Amygdala (tissue), 56 donors: ENCODE data around the gene KRTAP13-1.
A peak's percentile ranks its signal among the peaks of the same experiment; 100 is the strongest.

Source experiments
- DNase-seq, 56 donors: peaks; one replicate each; lab custom pipeline; 2025; lab: John Stamatoyannopoulos, UW

KRTAP13-1 gene

DNA sequence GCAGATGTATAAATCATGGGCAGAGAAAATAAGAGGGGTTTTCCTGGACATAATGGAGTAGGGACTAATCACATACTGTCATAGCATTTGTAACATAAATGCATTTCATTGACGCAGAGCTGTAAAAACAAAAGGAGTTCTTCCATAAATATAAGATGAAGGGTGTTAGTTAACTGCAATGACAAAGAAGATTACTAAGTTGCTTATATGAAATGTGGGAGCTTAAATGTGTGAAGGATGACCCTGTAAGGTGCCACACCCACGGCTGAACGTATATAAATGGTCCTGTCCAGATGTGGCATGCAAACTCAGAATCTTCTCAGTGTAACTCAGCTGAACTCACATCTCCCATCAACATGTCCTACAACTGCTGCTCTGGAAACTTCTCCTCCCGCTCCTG lies at the start of gene KRTAP13-1:
KRTAP13-1 (plus strand) TSS at position 301 of the 400 bp plus-strand sequence; CDS start at position 357, 56 bp downstream.
- no peak for DNase-seq

- no peak for DNase-seq
Observed at GRCh38 chr21:30348506-30348905, 47.3 kb upstream of the KRTAP13-1 start, which contains the start of gene KRTAP23-1. TSS of gene KRTAP23-1 (minus strand) at chr21:30348606. CDS start at chr21:30348606, 0 bp downstream.

- DNase-seq, result no peak
Observed at GRCh38 chr21:30349572-30349971, 46.3 kb upstream of the KRTAP13-1 start.

GRCh38 chr21:30351534-30351933 lies 44.3 kb upstream of the KRTAP13-1 start:
- no peak for DNase-seq

DNA sequence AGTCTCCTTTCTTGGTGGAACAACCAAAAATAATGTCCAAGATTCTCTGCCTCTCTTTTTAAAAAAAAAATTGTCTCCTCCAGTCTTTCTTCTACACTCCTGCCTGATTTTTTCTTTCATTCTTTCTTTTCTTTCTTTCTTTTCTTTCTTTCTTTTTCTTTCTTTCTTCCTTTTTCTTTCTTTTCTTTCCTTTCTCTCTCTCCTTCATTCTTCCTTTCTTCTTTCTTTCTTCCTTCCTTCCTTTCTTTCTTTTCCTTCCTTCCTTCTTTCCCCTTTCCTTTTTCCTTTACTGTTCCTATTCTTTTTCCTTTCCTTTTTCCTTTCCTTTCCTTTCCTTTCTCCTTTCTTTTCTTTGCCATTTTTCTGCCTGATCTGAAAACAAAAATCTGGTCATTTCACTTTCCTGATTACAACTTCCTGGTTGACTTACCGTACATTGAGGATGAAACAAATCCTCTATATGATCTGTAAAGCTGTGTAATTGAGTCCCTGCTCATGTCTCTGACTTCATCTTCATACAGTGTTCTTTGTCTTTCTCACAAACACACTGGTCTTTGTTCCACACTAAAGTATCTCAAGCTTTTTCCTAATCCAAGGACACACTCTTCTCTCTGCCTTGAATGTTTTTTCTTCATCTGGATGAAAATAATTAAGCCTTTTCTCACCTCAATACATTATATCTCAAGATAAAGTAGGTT lies 41.4 kb upstream of the KRTAP13-1 start:
- no peak for DNase-seq

DNA sequence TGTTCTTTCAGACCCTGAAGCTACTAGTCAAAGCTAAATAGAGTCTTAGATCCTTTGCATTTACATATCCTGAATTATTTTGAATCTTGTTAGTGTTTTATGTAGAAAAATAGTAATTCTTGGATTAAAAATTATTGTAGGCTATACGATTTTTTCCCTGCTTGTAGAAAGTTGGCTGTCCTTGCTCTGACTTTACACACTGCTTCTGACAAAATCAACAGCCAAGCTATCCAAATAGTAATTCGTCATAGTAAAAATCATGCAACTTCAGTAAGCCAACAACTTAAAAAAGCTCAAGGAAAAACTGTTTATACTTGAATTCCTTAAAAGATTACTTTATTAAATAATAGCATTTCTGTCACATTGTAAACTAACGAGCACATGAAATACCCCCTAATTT lies 39.9 kb upstream of the KRTAP13-1 start:
- no peak for DNase-seq

GRCh38 chr21:30372139-30372770 lies 23.6 kb upstream of the KRTAP13-1 start, which contains the start of gene KRTAP13-2:
TSS of gene KRTAP13-2 (minus strand) at chr21:30372271. CDS start at chr21:30372213, 58 bp downstream.
- DNase-seq, result no peak

DNA sequence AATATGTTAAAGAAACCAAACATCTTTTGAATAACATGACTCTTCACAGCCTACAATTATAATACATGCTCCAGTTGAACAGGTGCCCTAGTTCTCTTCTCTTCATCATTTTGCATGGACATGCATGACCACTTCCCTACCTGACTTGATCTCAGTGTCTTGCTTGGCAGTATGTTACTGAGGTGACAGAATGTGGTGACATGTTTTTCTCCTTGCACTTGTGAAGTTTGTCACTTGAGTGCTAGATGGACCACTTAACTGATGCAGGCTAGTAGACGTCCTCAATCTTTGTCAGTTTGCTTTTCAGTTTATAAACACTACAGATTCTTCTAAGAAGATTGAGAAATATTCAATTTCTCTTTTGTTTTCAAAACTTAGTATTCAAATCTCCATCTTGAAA lies 13.6 kb upstream of the KRTAP13-1 start:
- DNase-seq, result no peak

DNA sequence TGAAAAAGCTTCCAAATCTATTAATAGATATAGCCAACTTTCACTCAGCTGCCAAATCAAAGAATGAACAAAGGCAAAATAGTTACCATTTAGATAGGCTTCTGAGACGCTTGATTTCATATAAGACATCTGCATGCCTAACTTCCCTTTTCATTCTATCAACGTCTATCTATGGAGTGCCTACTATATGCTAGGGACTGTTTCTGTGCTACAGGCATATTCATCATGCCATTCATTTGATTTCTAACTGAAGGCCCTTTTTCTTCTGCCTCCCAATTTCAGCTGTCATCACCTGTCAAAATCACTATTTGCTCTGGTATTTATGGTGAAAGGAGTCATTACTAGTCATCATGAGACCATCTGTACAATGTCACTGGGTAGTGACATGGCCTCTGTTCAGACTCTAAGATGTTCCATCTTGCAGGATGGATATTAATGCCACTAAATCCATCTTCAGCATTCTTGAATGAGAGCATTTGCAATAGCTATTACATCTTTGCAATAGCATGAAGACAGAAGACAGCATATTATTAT lies 4.3 kb upstream of the KRTAP13-1 start:
- no peak for DNase-seq

- peak in 1 of 56 donors; percentile 17 for DNase-seq
Observed at GRCh38 chr21:30408782-30409494, 13.1 kb downstream of the KRTAP13-1 start.

DNA sequence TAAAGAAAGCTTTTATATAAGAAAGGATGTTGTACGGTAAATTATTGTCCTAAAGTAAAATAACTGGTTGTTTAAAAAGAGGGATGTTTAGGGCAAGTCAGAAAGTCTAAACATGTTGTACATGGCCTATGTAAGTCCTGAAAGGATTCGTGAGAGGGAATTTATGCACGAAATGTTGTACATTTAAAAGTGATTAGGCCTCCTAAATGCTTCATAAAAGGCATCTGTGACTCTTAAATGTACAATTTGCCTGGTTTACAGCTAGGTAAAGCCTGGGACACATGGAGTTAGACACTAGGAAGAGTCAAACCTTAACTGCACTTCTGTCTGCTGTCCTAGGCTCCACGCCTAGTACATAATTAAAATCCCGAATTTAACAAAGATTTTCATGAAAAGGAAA lies 20.2 kb downstream of the KRTAP13-1 start:
- no peak for DNase-seq

- no peak for DNase-seq
Observed at GRCh38 chr21:30425826-30426225, 30.0 kb downstream of the KRTAP13-1 start, which contains the start of gene KRTAP13-3. TSS of gene KRTAP13-3 (minus strand) at chr21:30425926. CDS start at chr21:30425912, 14 bp downstream.

- DNase-seq, result no peak
Observed at GRCh38 chr21:30426731-30427130, 30.9 kb downstream of the KRTAP13-1 start.

DNA sequence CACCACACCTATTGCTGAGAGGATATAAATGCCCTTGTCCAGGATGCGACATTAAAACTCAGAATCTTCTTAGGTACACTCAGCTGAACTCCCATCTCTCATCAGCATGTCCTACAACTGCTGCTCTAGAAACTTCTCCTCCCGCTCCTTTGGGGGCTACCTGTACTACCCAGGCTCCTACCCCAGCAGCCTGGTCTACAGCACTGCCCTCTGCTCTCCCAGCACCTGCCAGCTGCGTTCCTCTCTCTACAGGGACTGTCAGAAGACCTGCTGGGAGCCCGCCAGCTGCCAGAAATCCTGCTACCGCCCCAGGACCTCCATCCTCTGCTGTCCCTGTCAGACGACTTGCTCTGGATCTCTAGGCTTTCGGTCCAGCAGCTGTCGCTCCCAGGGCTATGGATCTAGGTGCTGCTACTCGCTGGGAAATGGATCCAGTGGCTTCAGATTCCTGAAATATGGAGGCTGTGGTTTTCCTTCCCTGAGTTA lies 34.4 kb downstream of the KRTAP13-1 start, which contains the start of gene KRTAP13-4:
KRTAP13-4 (plus strand) TSS at position 51 of the 486 bp plus-strand sequence; CDS start at position 107, 56 bp downstream.
- no peak for DNase-seq

DNA sequence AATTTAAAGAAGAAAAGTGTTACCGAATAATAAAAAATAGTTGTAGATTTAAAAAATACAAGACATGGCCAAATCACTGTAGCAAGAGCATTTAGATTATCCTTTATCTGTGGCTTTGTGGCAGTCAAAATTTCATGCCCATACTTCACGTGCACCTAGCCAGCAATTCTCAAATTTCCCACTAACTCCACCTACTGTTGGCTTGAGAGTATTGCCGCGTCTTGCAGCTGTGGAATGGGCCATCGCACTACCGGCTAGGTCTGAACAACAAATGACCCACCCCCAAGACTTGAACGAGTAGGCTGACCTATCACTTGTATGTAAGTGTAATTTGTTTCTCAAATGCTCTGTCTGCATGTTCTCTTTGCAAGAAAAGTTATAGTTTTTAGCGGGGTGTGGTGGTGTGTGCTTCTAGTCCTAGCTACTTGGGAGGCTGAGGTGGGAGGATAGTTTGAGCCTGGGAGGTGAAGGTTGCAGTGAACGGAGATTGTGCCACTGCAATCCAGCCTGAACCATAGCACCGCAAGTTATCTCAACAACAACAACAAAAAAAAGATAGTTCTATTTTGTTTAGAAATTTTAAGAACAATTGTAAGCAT lies 38.3 kb downstream of the KRTAP13-1 start:
- DNase-seq, result peak in 2 of 56 donors; percentile 0 to 4

GRCh38 chr21:30437010-30437565 lies 41.3 kb downstream of the KRTAP13-1 start:
- peak in 2 of 56 donors; percentile 5 to 19 for DNase-seq

DNA sequence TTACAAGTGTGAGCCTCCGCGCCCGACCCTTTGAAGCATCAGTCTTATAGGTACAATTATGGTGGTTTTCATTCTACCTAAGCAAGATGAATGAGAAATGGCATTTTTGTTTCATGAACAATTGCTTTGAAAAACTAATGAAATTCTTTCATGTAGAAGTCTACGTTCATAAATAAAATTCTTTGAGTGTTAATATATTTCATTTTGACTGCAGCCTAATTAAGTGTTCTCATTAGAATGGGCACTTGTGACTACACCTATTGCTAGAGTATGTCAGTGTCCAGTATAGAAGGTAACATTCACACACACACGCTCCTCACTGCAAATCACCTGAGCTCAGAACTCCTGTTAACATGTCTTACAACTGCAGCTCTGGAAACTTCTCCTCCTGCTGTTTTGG lies 44.1 kb downstream of the KRTAP13-1 start, which contains the start of gene KRTAP15-1:
KRTAP15-1 (plus strand) TSS at position 301 of the 400 bp plus-strand sequence; CDS start at position 354, 53 bp downstream.
- no peak for DNase-seq

DNA sequence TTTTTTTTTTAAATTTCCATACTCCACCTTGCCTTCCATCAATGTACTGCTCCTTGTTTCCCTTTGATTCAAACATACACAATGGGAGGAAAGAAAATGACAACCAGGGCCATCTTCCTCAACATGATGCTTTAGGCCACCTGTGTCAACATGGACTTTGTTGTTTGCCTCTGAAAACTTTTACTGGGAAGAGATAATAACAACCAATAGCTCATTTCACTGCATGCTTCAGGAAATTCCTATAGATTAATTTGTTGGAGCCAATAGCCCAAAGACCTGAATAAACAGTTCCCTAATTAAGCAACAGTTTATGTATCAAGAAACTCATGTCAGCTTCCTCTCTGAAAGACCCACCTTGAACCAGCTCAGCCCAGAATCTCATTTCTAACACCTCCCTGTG lies 47.4 kb downstream of the KRTAP13-1 start:
- no peak for DNase-seq

GRCh38 chr21:30444204-30444603 lies 48.4 kb downstream of the KRTAP13-1 start:
- no peak for DNase-seq
